ENCODE measurements around the gene FNDC3B.

DNA sequence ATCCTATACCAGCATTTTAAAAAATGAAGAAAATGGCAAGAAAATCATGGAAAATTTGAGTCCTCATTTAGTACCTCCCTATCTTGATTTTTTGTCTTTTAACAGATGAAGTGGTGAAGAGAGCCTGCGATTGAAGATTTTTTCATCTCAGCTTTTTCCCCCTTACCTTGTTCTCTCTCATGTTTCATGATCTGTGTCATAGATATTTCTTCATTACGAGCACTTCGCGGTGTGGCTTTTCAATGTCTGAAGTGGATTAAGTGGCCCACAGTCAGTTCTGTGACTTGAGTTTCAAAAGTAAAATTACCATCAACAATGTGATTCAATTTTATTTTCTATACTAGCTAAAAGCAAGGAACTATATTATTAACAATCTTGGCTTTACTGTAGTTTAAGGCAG, 147.2 kb downstream of the FNDC3B start:
- no peak for TF ChIP-seq NFIC (IDR thresholded peaks at IDR 0.05)
- TF ChIP-seq ZNF592 (IDR thresholded peaks at IDR 0.05): no peak
- no peak for TF ChIP-seq POLR2A (conservative IDR thresholded peaks at IDR 0.05)
- no peak for TF ChIP-seq NFYB (IDR thresholded peaks at IDR 0.05; ENCODE audit: extremely low read depth, insufficient read length)
- TF ChIP-seq ILK (tag; IDR thresholded peaks at IDR 0.05; ENCODE audit: borderline replicate concordance, low read depth): no peak
- no peak for TF ChIP-seq BRCA1 (IDR thresholded peaks at IDR 0.05)
- TF ChIP-seq BRCA1 (CRISPR knock-in tag; IDR thresholded peaks at IDR 0.05): no peak
- TF ChIP-seq ARID3A (IDR thresholded peaks at IDR 0.05; ENCODE audit: borderline replicate concordance, low read depth, low read length): no peak
- no peak for TF ChIP-seq FOXM1 (IDR thresholded peaks at IDR 0.05; ENCODE audit: low read depth)
- no peak for TF ChIP-seq FOXM1 (CRISPR knock-in tag; IDR thresholded peaks at IDR 0.05; ENCODE audit: low read depth)
- no peak for TF ChIP-seq MAFK (IDR thresholded peaks at IDR 0.05; ENCODE audit: low read length)
